Endothelial cell (in vitro differentiated cells): ENCODE results near the gene COL5A1. TPM values are rescaled to one million over a fixed set of nuclear protein-coding genes. Genes with fewer than 3 reads are reported as not detected.

Experiments used
- DNase-seq: peaks from one replicate; pipeline ENCODE4 v3.0.0; 2021; ENCODE audit warnings: low spot score
- H3K27ac Mint-ChIP-seq: one replicate; pipeline ENCODE4 v1.8.0; 2021; ENCODE audit warnings: mixed read lengths, inconsistent platforms; ENCODE audit not compliant: unreplicated experiment
- H3K27me3 Mint-ChIP-seq: one replicate; pipeline ENCODE4 v1.8.0; 2021; ENCODE audit warnings: mild to moderate bottlenecking, moderate library complexity, mixed read lengths, inconsistent platforms; ENCODE audit not compliant: unreplicated experiment
- H3K36me3 Mint-ChIP-seq: one replicate; pipeline ENCODE4 v1.8.0; 2021; ENCODE audit warnings: mild to moderate bottlenecking, low read depth, mixed read lengths, inconsistent platforms; ENCODE audit not compliant: unreplicated experiment
- H3K4me1 Mint-ChIP-seq: one replicate; pipeline ENCODE4 v1.8.0; 2021; ENCODE audit warnings: mild to moderate bottlenecking, mixed read lengths, inconsistent platforms; ENCODE audit not compliant: unreplicated experiment
- H3K4me3 Mint-ChIP-seq: one replicate; pipeline ENCODE4 v1.8.0; 2021; ENCODE audit warnings: mild to moderate bottlenecking, mixed read lengths, inconsistent platforms; ENCODE audit not compliant: unreplicated experiment
- H3K9me3 Mint-ChIP-seq: one replicate; pipeline ENCODE4 v1.8.0; 2021; ENCODE audit warnings: mixed read lengths, inconsistent platforms; ENCODE audit not compliant: unreplicated experiment
- CTCF ChIP-seq: fragments of 200-600 bp; sonication (generic); IDR thresholded peaks from one replicate; pipeline ENCODE4 v1.5.0; 2021; ENCODE audit warnings: antibody characterized with exemption; ENCODE audit not compliant: unreplicated experiment
- total RNA-seq: library from RNA; stranded (reverse); fragmentation: NEBNext Ultra II Directional; extraction: Animal tissue kit (Norgen Biotek cat#: 25700); gene quantifications from one replicate; pipeline ENCODE4 v1.2.1, GENCODE V29; 2021; ENCODE audit not compliant: unreplicated experiment

Gene COL5A1
- total RNA-seq, 1 donor from 2014 or later, result 24.3 TPM

DNA sequence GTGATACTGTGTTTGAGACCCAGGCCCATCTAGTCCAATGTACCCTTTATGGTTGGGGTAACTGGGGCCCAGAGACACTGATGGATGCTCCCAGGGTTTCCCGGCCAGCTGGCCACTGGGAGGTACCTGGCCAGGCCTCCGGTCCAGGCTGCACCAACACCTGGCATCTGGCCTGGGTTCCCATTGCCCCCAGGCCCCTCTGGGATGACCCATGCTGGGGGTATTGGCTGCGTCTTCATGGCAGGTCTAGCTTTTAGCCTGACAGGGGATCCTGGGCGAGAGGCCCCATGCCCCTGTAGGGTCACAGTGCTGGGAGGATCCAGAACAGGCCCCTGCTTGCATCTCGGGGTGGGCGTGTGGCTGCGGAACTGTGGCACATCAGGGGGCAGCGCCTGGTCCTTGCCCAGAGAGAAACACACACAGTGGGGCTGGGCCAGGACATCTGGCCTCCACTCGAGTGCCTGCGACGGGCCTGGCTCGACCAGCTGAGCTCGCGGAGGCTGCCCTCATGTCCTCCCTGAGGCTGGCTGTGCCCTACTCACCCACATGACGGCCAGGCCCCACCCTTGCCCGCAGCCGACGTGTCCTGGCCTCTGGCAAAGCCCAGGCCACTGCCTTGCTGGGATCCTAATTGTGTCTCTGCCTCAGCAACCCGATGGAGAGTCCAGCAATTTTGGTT, 21.5 kb upstream of the COL5A1 start:
- H3K9me3 Mint-ChIP-seq, result no peaks in the 10 kb centered on the region
- DNase-seq, result no peak
- no peak for TF ChIP-seq CTCF
- H3K27ac Mint-ChIP-seq, result no peak overlapping the region
- H3K36me3 Mint-ChIP-seq, result no peaks in the 10 kb centered on the region
- H3K4me1 Mint-ChIP-seq, result peaks cover 12% of the 10 kb centered on the region
- no peak overlapping the region for H3K4me3 Mint-ChIP-seq
- H3K27me3 Mint-ChIP-seq, result peaks cover 12% of the 10 kb centered on the region

GRCh38 chr9:134620751-134621557, 20.6 kb upstream of the COL5A1 start:
- Mint-ChIP-seq H3K4me3 (no peak overlapping the region), H3K27ac (no peak overlapping the region), H3K9me3 (no peaks in the 10 kb centered on the region), H3K4me1 (peaks cover 19% of the 10 kb centered on the region), H3K27me3 (peaks cover 12% of the 10 kb centered on the region), H3K36me3 (no peaks in the 10 kb centered on the region)
- TF ChIP-seq CTCF, result no peak
- no peak for DNase-seq

GRCh38 chr9:134621558-134622110, 20.0 kb upstream of the COL5A1 start:
- H3K27ac Mint-ChIP-seq, result no peak overlapping the region
- no peaks in the 10 kb centered on the region for H3K36me3 Mint-ChIP-seq
- H3K4me1 Mint-ChIP-seq, result peaks cover 23% of the 10 kb centered on the region
- H3K4me3 Mint-ChIP-seq, result no peak overlapping the region
- H3K27me3 Mint-ChIP-seq, result peaks cover 11% of the 10 kb centered on the region
- TF ChIP-seq CTCF, result no peak
- H3K9me3 Mint-ChIP-seq, result no peaks in the 10 kb centered on the region
- DNase-seq, result no peak

GRCh38 chr9:134622896-134623257, 18.7 kb upstream of the COL5A1 start:
- H3K27me3 Mint-ChIP-seq, result peaks cover 10% of the 10 kb centered on the region
- no peak for DNase-seq
- no peaks in the 10 kb centered on the region for H3K9me3 Mint-ChIP-seq
- TF ChIP-seq CTCF, result no peak
- no peak overlapping the region for H3K4me3 Mint-ChIP-seq
- H3K27ac Mint-ChIP-seq, result no peak overlapping the region
- H3K36me3 Mint-ChIP-seq, result no peaks in the 10 kb centered on the region
- H3K4me1 Mint-ChIP-seq, result peaks cover 23% of the 10 kb centered on the region
